SK-N-SH (cell line): ENCODE data around the gene ATP8A1. TPM values are rescaled to one million over a fixed set of nuclear protein-coding genes. Genes with fewer than 3 reads are reported as not detected.

Source experiments
- CTCF ChIA-PET: fragments of 300-600, 350-600 bp; formaldehyde crosslinking; extraction: SDS; loops from one replicate; lab custom pipeline; 2021; lab: Yijun Ruan, JAX
- POLR2A ChIA-PET: fragments of 350-600 bp; sonication (Branson Sonifier 250); formaldehyde crosslinking; extraction: SDS; loops from one replicate; lab custom pipeline; 2020; ENCODE audit warnings: antibody characterized with exemption, inconsistent platforms; lab: Yijun Ruan, JAX
- DNase-seq: peaks from one replicate; pipeline ENCODE4 v3.0.0; 2012
- H2AFZ ChIP-seq: fragments of 200-600 bp; sonication (generic); 2 replicates; pipeline ENCODE4 v1.8.1; 2016; ENCODE audit warnings: antibody characterized with exemption, mild to moderate bottlenecking, low read depth
- H3F3A ChIP-seq: fragments of 200-600 bp; sonication (generic); replicated peaks from 2 replicates; pipeline ENCODE3; 2016; ENCODE audit warnings: antibody characterized with exemption, mild to moderate bottlenecking; ENCODE audit not compliant: insufficient read depth
- H3K27ac ChIP-seq, 2 experiments: fragments of 200-500 bp in 1 of 2; fragments of 200-600 bp in 1 of 2; sonication (Bioruptor generic) in 1 of 2; sonication (generic), shearing (Covaris generic) in 1 of 2; 2 replicates each; pipeline versions ENCODE4 v1.5.1 to v1.6.1; 2014 to 2016; ENCODE audit warnings: low read depth in 2 of 2, inconsistent platforms in 1 of 2, low read length in 1 of 2, mild to moderate bottlenecking in 1 of 2, mixed read lengths in 1 of 2
- H3K27me3 ChIP-seq: fragments of 200-600 bp; sonication (generic), shearing (Covaris generic); 2 replicates; pipeline ENCODE4 v1.6.1; 2016; ENCODE audit warnings: mixed run types; ENCODE audit not compliant: insufficient read depth
- H3K36me3 ChIP-seq, 2 experiments: fragments of 200-500 bp in 1 of 2; fragments of 200-600 bp in 1 of 2; sonication (Bioruptor generic) in 1 of 2; sonication (generic) in 1 of 2; replicated peaks in 1 of 2; 2 replicates each; pipeline versions ENCODE3 to v1.5.1; 2014 to 2016; ENCODE audit warnings: low read length in 1 of 2, mild to moderate bottlenecking in 1 of 2; ENCODE audit not compliant: insufficient read depth in 2 of 2, control insufficient read depth in 1 of 2
- H3K4me1 ChIP-seq, 2 experiments: fragments of 200-500 bp in 1 of 2; fragments of 200-600 bp in 1 of 2; sonication (Bioruptor generic) in 1 of 2; sonication (generic), shearing (Covaris generic) in 1 of 2; 2 replicates each; pipeline versions ENCODE4 v1.5.1 to v1.6.1; 2014 to 2016; ENCODE audit warnings: low read depth in 1 of 2, low read length in 1 of 2, mixed run types in 1 of 2; ENCODE audit not compliant: insufficient read depth in 2 of 2, control insufficient read depth in 1 of 2
- H3K4me2 ChIP-seq: fragments of 200-600 bp; sonication (generic), shearing (Covaris generic); 2 replicates; pipeline ENCODE4 v1.6.1; 2017; ENCODE audit warnings: mixed run types
- H3K4me3 ChIP-seq, 2 experiments: fragments of 200-500 bp in 1 of 2; fragments of 200-600 bp in 1 of 2; sonication (Bioruptor generic) in 1 of 2; sonication (generic), shearing (Covaris generic) in 1 of 2; 2 replicates each; pipeline versions ENCODE4 v1.5.1 to v1.8.1; 2014 to 2016; ENCODE audit warnings: low read depth in 2 of 2, inconsistent platforms in 1 of 2, low read length in 1 of 2, mild to moderate bottlenecking in 1 of 2, mixed read lengths in 1 of 2, moderate library complexity in 1 of 2
- H3K79me2 ChIP-seq: fragments of 200-600 bp; sonication (generic); 2 replicates; pipeline ENCODE4 v1.8.1; 2017; ENCODE audit warnings: mild to moderate bottlenecking; ENCODE audit not compliant: insufficient read depth
- H3K9ac ChIP-seq: fragments of 200-600 bp; sonication (generic); 2 replicates; pipeline ENCODE4 v1.6.1; 2017; ENCODE audit warnings: mixed run types
- H3K9me2 ChIP-seq: fragments of 200-600 bp; sonication (generic); 2 replicates; pipeline ENCODE4 v1.6.1; 2017; ENCODE audit warnings: mixed run types
- H3K9me3 ChIP-seq: fragments of 200-600 bp; sonication (generic); 2 replicates; pipeline ENCODE4 v1.6.1; 2017; ENCODE audit warnings: mixed run types, mild to moderate bottlenecking, moderate library complexity
- H4K20me1 ChIP-seq: fragments of 200-600 bp; sonication (generic); 2 replicates; pipeline ENCODE4 v1.6.1; 2017; ENCODE audit warnings: mild to moderate bottlenecking, mixed run types; ENCODE audit not compliant: insufficient read depth
- CHD2 ChIP-seq: fragments of 150-350 bp; IDR thresholded peaks from 2 replicates; pipeline ENCODE4 v1.6.1; 2018; ENCODE audit warnings: low read length; ENCODE audit not compliant: partially characterized antibody
- CTCF ChIP-seq: fragments of 200-600 bp; sonication (generic); IDR thresholded peaks from 2 replicates; pipeline ENCODE4 v1.6.1; 2017; ENCODE audit warnings: antibody characterized with exemption, mild to moderate bottlenecking, moderate library complexity
- ELF1 ChIP-seq: IDR thresholded peaks from 2 replicates; pipeline ENCODE4 v1.4.0; 2012
- EP300 ChIP-seq, 2 experiments: IDR thresholded peaks; 2 replicates each; pipeline versions ENCODE4 v1.4.0 to v1.6.1; 2012; ENCODE audit warnings: borderline replicate concordance in 1 of 2, low read depth in 1 of 2, low read length in 1 of 2
- FOSL2 ChIP-seq: IDR thresholded peaks from 2 replicates; pipeline ENCODE4 v1.4.0; 2012; ENCODE audit warnings: low read depth, mild to moderate bottlenecking, moderate library complexity, borderline replicate concordance
- FOXM1 ChIP-seq: IDR thresholded peaks from 2 replicates; pipeline ENCODE4 v1.4.0; 2012; ENCODE audit warnings: low read depth, mild to moderate bottlenecking
- GABPA ChIP-seq: IDR thresholded peaks from 2 replicates; pipeline ENCODE4 v1.4.0; 2012; ENCODE audit warnings: low read depth, mild to moderate bottlenecking
- JUND ChIP-seq: IDR thresholded peaks from 2 replicates; pipeline ENCODE4 v1.4.0; 2012
- MEF2A ChIP-seq: IDR thresholded peaks from 2 replicates; pipeline ENCODE4 v1.4.0; 2012; ENCODE audit warnings: low read depth, borderline replicate concordance
- NFIC ChIP-seq: IDR thresholded peaks from 2 replicates; pipeline ENCODE4 v1.4.0; 2012; ENCODE audit warnings: borderline replicate concordance
- PBX3 ChIP-seq: IDR thresholded peaks from 2 replicates; pipeline ENCODE4; 2012
- RCOR1 ChIP-seq: fragments of 150-350 bp; IDR thresholded peaks from 2 replicates; pipeline ENCODE4 v1.6.1; 2017; ENCODE audit warnings: antibody characterized with exemption, low read length
- SIN3A ChIP-seq: IDR thresholded peaks from 2 replicates; pipeline ENCODE4 v1.6.1; 2012; ENCODE audit warnings: low read depth, mild to moderate bottlenecking, low read length, moderate library complexity, borderline replicate concordance
- SMC3 ChIP-seq: IDR thresholded peaks from 2 replicates; pipeline ENCODE4 v1.6.1; 2012; ENCODE audit warnings: low read depth, low read length, improper control_type of control experiment
- TAF1 ChIP-seq: IDR thresholded peaks from 2 replicates; pipeline ENCODE4 v1.6.1; 2012; ENCODE audit warnings: low read depth, mild to moderate bottlenecking, low read length, moderate library complexity, borderline replicate concordance
- TEAD4 ChIP-seq: IDR thresholded peaks from 2 replicates; pipeline ENCODE4 v1.4.0; 2012; ENCODE audit warnings: mild to moderate bottlenecking, borderline replicate concordance; ENCODE audit not compliant: insufficient read depth
- YY1 ChIP-seq: IDR thresholded peaks from 2 replicates; pipeline ENCODE4 v1.4.0; 2012; ENCODE audit warnings: low read depth, mild to moderate bottlenecking
- WGBS: methylation state at CpG from one replicate; pipeline ENCODE4 v1.1.6; 2017; ENCODE audit warnings: low lambda C conversion rate; 5-methylcytosine and 5-hydroxymethylcytosine counted together
- polyA plus RNA-seq, 3 experiments: library from polyadenylated mRNA; depleted of rRNA; stranded (reverse); fragments of >200 nt; gene quantifications; 2 replicates each; pipeline ENCODE4 v1.2.3, GENCODE V29; 2012
- TF ChIP-seq, protein P1 (sequence below): fragments of 150-350 bp; IDR thresholded peaks from 2 replicates; pipeline ENCODE4 v1.6.1; 2016; ENCODE audit warnings: mild to moderate bottlenecking, low read depth, low read length
- TF ChIP-seq, protein P2 (sequence below): IDR thresholded peaks from 2 replicates; pipeline ENCODE4 v1.4.0; 2012; ENCODE audit warnings: low read depth, borderline replicate concordance

ATP8A1 gene
- polyA plus RNA-seq, 1 of the 3 experiments (the other 2 are of a cell fraction), result 0.38 TPM

GRCh38 chr4:42608551-42608950 lies 48.4 kb downstream of the ATP8A1 start:
- no peaks in the 10 kb centered on the region for H3K79me2 ChIP-seq
- H3K9ac ChIP-seq, result no peak overlapping the region
- no peaks in the 10 kb centered on the region for H3K9me3 ChIP-seq
- peaks cover 0 to 3% of the 10 kb centered on the region in 2 experiments; a peak in 2 of 4 replicates for H3K4me1 ChIP-seq
- no peaks in the 10 kb centered on the region for H3K27me3 ChIP-seq
- ChIA-PET CTCF (no interaction called here), POLR2A (no interaction called here)
- H3F3A ChIP-seq, result no peaks in the 10 kb centered on the region
- 72% methylated on average over 3 of the region's 3 CpGs for WGBS
- no peak overlapping the region for H3K27ac ChIP-seq
- H3K4me2 ChIP-seq, result no peak overlapping the region
- TF ChIP-seq TEAD4 (no peak), SIN3A (no peak), CHD2 (no peak), YY1 (no peak), ELF1 (no peak), PBX3 (no peak), RCOR1 (no peak), JUND (no peak), EP300 (IDR thresholded peaks at IDR 0.05; ENCODE audit: borderline replicate concordance in 1 of 2, low read depth in 1 of 2, low read length in 1 of 2) (no peak), FOXM1 (no peak), GABPA (no peak), SMC3 (no peak)
- TF ChIP-seq, protein P1, sequence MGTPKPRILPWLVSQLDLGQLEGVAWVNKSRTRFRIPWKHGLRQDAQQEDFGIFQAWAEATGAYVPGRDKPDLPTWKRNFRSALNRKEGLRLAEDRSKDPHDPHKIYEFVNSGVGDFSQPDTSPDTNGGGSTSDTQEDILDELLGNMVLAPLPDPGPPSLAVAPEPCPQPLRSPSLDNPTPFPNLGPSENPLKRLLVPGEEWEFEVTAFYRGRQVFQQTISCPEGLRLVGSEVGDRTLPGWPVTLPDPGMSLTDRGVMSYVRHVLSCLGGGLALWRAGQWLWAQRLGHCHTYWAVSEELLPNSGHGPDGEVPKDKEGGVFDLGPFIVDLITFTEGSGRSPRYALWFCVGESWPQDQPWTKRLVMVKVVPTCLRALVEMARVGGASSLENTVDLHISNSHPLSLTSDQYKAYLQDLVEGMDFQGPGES, result no peak
- H3K36me3 ChIP-seq, result no peaks in the 10 kb centered on the region
- DNase-seq, result no peak
- H4K20me1 ChIP-seq, result no peaks in the 10 kb centered on the region
- H3K4me3 ChIP-seq, result no peak overlapping the region
- H2AFZ ChIP-seq, result no peak overlapping the region
- H3K9me2 ChIP-seq, result no peaks in the 10 kb centered on the region

DNA sequence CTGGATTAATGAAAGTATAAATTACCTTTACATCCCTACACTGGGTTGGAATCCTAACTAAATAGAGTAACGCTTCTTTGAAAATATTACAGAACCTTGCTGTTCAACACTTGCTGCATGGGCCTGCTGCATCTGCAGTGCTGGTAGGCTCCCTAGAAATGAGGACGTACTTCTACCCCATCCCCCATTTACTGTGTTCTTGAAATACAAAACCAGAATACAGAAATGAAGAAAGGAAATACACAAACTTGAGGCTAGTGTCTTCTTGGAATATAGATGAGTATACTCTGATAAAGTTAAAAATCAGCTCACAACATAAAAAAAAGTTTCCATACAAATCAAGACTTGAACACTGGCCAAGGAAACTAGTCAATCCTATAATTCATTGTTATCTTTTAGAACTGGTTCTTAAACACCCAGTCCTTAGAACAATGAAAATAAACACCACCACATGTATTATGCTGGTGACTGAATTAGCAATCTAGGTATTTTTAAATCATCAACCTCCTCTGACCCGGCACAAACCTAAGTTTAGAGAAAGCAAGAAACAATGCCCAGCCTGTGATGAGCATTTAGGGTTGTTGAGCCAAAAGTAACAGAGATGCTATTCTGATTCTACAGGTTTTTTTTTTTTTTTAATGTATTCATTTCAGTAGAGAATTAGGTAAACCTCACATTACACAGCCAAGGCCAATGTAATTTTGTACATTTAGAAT lies 49.7 kb downstream of the ATP8A1 start:
- no peak for DNase-seq
- Histone ChIP-seq H3K27ac (no peak overlapping the region), H4K20me1 (no peaks in the 10 kb centered on the region), H3K4me1 (peaks cover 0 to 3% of the 10 kb centered on the region in 2 experiments; a peak in 1 of 4 replicates), H3K27me3 (no peaks in the 10 kb centered on the region), H3K4me2 (no peak overlapping the region), H2AFZ (no peak overlapping the region), H3F3A (no peaks in the 10 kb centered on the region), H3K9ac (no peak overlapping the region), H3K4me3 (no peak overlapping the region), H3K36me3 (no peaks in the 10 kb centered on the region)
- CTCF ChIA-PET, result no interaction called here
- POLR2A ChIA-PET, result no interaction called here
- WGBS, result 54% methylated on average over 3 of the region's 3 CpGs
- TF ChIP-seq MEF2A, result no peak
- TF ChIP-seq, protein P2, sequence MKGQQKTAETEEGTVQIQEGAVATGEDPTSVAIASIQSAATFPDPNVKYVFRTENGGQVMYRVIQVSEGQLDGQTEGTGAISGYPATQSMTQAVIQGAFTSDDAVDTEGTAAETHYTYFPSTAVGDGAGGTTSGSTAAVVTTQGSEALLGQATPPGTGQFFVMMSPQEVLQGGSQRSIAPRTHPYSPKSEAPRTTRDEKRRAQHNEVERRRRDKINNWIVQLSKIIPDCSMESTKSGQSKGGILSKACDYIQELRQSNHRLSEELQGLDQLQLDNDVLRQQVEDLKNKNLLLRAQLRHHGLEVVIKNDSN, result no peak
- TF ChIP-seq TAF1, result no peak
- no peak for TF ChIP-seq ELF1
- TF ChIP-seq FOSL2, result no peak
- no peak for TF ChIP-seq TEAD4
- TF ChIP-seq CTCF, result no peak
- TF ChIP-seq PBX3, result no peak
- TF ChIP-seq NFIC, result no peak
- TF ChIP-seq, all 33 proteins: peak for 0
- Histone ChIP-seq H3K9me2 (no peaks in the 10 kb centered on the region), H3K9me3 (no peaks in the 10 kb centered on the region), H3K79me2 (no peaks in the 10 kb centered on the region)
